CMK (cell line): Measurements from ENCODE around the gene FREM1.
A peak's percentile ranks its signal among the peaks of the same experiment; 100 is the strongest.

Source experiments
- DNase-seq: peaks from one replicate; pipeline ENCODE4 v3.0.0-alpha.2; 2010; ENCODE audit warnings: low read depth

The FREM1 gene

DNA sequence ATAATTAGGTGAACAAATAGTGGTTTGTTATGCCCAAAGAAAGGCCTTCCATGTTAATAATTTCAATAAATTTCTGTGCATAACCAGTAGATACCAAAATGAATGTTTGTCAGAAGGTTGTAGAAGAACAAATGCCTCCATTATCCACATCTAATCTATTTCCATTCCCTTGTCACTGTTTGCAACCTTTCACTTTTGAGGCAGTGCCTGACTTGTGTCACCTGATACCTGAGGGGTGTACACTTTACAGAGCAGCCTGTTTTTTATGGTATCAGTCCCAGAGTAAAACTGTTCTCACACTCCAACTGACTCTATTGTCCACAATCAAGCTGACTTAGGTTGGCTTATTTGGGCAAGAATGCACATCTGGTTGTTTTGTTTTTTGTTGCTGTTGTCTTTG, 40.1 kb downstream of the FREM1 start:
- DNase-seq = no peak

DNA sequence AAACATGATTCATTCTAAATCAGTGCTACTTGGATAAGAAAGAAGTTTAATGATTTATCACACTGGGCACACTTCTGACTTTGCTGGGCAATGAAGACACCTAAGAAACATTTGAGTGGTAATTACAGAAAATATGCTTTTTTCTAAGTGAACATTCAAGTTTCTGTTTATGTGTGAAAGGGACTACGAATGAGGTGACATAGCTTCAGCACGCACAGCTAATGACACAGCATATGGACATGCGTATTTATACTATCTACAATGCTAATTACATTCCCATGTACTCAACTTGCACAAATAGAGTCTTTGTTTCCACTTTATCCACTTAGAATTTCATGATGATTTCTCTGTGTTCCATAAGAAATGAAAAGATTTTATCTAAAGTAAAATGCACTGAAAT, 40.6 kb downstream of the FREM1 start:
- DNase-seq = no peak

DNA sequence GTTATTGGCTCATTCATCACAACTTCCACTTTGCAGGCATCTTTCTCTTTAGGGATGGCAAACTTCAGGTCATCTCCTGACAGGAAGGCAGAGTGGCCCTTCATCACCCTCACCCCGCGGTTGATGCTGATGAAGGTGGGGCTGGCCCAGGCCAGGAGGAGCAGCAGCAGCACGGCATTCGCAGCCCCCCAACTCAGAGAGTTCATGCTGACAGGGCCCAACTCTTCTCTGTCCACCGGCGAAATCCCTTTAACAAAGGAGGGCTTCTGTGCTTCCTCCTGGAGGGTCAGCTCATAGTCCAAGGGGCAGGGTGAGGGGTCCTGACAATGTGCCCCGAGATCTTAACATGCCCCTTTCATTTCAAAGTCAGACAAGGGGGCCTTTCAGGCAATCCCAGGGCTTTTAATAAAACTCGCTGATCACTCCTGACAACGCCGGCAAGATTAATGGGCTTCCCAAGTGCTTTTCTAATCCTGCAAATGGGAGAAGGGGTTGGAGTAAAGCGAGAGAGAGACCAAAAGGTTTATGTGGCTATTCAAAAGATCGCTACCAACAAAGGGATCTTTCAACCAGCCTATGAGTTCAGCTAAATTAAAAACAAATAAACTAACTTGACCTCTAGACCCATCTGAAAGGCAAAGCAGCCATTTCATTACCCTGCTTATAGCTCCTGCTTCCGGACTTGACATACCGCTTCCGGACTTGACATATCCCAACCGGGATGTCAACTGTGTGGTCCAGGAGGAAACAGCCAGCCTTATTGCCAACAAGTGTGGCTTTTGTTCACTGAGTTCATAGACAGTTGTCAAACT, 41.2 kb downstream of the FREM1 start:
- DNase-seq = no peak

DNA sequence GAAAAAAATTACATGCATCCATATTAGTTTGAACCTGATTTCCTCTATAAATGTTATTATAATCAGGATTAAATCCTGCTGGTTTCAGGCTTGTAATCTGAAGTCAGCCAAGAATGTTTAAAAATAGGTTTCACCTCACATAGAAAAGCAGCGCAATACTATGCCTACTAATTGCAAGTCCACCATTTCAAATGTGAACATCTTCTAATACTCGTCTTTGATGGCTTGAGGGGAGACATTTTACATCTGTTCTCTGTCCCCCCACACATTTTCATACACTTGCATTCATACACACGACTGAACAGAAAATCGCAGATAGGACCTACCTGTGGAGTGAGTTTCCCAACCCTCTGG, 41.8 kb downstream of the FREM1 start:
- no peak for DNase-seq

DNA sequence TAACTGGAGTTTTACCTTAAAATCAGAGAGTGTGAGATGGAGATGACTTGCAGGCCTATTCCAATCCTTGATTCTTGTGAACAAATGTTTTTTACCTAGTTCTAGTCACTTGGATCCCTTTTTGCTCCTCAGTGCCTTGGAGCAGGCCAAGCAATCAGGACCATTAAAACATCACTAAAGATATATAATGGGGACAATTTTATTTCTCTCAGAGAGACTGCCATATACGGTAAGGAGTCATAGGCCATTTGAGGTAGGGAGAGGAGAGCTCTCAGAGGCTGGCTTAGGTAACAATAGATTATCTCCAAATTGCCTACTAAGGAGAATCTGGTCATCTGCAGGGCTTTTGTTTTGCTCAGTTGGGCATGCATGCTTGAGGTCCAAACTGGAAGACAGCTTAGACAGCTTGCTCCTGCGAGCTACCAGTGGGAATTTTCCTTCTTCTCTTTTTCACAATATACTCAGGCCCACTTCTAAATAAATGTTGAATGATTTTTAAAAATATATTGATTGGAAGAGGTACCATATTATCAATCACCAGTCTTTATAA, 44.0 kb downstream of the FREM1 start:
- DNase-seq = no peak

DNA sequence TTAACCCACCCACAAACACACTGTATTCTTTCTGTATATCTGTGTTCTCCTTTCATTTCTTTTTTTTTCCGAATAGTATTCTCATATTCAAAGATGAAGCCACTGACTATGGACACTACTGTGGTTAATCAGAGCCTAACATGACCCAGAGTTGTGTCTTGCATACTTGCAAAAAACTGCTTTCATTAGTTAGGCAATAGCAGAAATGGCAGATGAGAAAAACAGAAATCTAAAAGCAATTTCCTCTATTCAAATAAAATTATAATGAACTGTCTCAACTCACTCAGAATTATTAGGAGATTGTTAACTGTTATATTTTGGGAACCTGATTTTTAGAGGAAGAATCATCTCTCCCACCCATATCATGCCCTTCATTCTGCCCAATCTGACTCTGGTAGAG, 45.9 kb downstream of the FREM1 start:
- no peak for DNase-seq

DNA sequence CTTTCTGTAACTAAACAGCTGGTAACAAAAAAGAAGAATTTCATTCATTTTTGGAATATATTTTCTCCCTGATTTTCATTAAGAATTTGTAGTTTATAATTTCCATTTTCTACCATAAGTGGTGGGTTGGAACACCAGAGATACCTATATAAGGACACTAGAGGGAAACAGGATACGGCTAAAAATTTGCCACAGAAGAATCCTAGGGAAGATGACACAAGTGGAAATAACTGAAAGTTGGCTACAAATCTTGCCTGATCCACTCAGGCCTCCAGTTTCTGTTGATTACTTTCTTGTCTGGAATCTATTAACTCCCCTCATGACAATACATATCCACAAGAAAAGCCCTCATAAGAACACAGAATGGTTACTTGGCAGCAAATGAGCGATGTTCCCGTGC, 46.8 kb downstream of the FREM1 start:
- no peak for DNase-seq

DNA sequence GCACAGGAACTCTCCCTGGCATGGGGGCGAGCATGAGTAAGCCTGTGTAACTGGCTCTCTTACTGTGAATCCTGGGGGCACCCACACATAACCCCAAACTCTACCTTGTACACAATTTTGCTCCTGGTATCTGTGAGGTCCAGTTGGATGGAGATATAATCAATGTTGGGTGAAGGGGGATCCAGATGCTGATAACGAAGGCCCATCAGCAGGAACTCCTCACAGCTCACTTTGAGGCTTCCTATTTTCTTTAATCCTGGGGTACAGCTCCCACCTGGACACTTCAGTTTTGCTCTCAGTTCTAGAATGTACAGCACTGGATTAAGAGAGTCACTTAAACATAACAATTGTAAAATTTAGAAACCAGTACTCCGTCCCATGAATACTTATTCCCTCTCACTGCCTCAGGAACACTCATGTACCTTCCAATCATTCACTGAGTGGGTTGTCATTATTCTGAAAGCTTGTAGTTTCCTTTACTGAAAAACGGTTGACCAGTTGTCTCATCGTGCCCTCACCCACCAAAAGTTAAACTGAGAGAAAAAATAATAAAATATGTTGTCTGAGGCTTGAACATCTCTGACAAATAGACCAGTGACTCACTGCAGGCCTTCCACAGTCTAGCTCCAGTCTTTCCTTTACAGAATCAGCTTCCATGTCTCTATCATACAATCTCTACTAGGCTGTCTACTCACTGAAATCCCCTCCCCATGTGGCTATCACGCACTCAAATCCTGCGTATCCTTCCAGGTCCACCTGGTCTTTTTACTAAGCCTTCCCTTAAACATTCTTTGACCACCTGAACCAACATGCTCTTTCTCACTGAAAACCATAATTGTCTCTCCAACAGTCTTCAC, 52.6 kb downstream of the FREM1 start:
- DNase-seq = no peak

DNA sequence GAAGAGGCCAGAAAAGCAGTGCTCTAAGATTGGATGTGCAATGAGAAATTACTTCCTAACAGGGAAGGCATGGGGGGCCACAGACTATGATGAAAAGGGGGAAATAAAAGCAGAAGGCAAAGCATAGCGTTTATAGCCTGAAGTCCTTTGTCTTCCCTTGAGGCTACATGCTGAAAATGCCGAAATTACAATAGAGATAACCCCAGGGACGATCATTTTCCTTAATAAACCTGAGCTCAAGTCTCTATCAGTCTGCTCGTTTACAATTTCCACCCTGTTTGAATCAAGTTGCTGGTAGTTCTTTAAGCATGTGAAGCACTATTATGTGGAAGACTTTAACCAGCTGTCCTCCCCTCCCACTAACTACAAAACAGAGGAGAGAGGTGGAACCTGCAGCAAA, 60.4 kb downstream of the FREM1 start:
- DNase-seq = no peak

DNA sequence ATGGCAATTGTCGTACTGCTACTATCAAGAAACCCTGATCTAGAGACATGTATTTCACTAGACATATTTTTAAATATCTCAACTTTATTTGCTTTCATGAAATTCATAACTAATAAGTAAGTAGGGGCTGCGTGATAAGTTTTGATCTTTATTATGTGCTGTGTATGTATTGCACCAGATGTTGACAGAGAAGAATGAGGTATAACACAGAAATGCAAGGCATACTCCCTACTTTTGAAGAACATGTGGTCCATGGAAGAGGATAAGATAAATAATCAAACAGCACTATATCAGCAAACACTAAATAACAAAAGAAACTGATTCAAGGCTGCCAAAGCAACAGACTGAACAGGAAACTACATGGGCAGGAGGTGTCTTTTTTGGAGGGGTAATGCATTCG, 60.9 kb downstream of the FREM1 start:
- DNase-seq = no peak

DNA sequence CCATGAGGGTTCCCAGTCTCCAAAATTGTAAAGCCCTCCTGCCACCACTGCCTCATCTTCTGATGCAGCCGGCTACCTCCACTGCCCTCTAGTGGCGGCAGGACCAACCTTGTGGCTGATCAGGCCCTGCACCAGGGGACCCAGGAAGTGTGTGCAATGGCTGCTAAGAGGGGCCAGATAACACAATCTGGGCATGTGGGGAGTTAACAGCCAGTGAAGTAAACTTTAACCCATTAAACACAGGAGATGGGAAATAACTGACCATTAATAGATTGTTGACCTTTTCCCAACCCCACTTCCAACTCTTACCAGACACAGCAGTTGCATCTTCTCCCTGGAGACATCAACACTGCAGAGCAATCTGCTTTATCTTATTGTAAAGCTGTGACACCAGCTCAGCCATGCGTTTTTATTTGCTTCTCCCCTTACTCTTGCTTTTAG, 63.3 kb downstream of the FREM1 start:
- peak; percentile 3 for DNase-seq

DNA sequence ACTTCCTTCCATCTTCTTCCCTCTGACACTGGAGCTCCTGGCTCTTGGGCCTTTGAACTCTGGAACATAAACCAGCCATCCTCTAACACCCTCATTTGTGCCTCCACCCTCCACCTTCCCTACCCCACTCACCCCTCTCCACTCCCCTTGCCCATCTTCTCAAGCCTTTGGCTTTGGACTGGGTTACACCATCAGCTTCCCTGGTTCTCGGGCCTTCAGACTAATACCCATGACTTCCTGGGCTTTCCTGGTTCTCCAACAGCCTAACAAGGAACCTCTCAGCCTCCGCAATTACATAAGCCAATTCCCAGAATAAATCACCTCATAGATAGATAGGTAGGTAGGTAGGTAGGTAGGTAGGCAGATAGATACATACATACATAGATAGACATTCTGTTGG, 67.1 kb downstream of the FREM1 start:
- no peak for DNase-seq

DNA sequence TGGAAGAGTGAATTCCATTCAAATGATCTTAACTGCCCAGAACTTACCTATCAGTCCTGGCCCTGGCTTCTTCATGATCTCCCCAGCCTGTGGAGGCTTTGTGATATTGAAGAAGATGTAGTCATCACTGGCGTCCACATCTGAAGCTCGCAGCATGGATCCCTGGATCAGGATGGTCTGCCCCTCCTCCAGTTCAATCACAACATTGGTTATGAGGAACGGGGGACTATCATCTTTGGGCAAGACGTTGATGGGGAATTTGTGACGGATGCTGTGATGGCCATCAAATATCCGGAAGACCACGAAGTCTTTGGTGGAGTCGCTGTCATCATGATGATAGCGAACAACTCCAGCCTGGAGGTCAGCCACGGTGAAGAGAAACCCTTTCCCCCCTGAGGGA, 68.0 kb downstream of the FREM1 start:
- DNase-seq = no peak

DNA sequence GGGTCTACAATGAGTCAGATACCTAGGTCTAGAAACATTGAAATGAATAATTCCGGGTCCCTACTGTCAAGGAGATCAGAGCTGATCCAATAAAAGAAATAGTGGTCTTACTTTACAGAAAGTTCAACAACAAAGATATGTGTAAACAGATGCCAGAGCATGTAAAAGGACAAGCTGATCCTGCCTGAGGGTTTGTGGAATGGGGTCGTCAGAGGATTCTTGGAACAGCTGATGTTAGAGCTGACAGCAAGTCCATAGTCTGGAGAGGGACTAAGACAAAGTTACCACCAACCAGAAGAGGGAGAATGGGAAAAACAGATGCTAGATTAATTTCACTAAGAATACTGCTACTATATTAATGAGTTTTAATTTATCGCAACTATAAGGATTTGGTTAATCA, 71.5 kb downstream of the FREM1 start:
- no peak for DNase-seq

DNA sequence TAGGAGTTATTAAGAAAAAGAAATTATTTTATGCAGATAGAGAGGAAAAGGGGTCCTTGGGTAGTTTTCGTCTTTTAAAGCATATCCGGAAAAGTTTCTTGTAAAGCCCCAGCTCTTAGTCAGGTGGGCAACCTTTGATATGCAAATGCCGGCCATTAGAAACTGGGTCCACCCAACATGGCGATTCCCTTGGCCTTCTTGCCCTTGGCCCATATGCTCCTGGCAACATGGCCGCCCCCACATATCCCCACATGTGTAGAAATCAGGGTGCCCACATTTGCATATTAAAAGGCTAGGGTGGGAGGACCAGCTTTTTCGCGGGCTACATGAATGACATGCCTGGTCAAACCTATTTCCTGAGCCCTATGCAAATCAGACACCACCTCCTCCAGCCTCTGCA, 73.3 kb downstream of the FREM1 start:
- no peak for DNase-seq

DNA sequence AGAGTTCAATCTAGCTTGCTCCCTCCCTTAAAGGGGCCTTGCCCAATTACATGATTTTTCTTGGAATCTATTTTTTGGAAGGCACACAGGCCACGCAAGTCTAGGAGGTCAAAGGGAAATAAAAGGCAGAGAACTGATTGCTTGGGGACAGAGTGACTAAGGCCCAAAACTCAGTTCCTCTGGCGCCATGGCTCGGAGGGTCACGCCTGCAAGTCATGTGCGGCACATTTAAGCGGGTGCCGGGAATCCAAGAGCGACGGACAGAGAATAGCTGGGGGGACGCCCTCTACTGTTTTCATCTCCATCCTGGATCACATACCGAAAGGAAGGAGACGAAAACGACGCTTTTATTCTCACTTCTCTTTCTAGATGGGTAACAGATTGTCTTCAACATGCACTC, 78.6 kb downstream of the FREM1 start:
- no peak for DNase-seq

DNA sequence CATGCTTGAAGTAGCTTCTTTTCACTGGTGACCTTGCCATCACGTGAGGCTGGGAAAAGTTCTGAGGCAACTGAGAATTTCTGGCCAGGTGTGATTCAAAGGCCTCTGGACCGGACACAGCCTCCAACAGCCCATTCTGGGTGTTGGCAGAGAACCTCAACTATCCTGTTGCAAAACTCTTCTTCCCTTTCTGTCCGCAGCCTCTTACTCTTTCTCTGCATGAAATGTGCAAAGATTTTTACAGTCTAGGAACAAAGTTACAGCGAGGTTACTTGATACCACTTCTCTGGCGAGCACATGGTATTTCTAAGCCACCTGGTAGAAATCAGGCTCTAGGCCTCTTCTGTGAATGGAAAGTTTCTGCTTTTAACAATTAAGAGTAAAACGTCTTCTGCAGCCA, 79.2 kb downstream of the FREM1 start:
- DNase-seq = no peak

DNA sequence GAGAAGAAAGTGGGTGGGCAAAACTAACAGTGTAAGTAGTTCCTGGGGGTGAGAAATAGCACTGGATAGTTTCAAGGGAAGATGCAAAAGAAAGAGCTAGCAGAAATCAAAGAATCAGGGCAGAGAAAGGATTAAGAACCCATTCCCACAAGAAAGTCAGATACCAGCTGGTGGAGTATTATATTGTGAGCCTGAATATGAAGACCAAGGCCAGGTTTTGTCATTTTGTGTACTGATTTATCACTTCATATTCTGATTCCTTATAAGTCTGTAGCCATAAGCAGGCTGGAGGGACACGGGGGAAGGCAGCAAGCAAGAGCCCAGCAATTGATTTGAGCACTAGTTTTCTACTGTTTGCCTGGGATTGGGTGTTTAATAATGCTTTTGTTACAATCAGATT, 80.2 kb downstream of the FREM1 start:
- no peak for DNase-seq

DNA sequence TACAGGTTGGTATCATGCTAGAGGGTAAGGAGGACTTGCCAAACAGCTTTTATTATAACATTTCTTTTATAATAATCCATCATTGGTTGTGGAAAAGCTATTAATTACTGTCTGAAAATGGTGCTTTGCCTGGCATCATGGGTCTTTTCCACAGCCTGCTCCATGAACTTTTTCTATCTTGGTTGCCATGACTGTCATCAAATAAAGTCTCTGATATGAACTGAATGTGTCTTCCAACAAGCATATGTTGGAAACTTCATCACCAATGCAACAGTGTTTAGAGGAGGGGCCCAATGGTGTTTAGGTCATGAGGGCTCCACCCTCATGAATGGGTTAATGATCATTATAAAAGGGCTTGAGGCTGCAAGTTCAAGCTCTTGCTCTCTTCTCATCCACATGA, 81.0 kb downstream of the FREM1 start:
- DNase-seq = no peak

DNA sequence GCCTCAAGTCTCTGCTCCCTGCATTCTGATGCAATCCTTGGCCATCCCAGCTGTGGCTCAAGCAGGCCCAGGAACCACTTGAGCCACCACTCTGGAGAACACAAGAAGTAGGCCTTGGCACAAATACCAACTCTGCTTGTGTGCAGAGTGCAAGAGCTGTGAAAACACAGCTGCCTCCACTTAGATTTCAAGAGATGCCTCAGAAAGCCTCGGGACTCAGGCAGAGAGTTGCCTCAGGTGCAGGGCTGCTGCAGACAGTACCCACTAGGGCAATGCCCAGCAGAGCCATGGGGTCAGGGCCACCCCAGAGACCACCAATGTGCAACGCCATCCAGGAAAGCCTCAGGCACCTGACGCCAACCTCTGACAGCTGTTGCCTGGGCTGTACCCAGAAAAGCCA, 82.4 kb downstream of the FREM1 start:
- DNase-seq = no peak

DNA sequence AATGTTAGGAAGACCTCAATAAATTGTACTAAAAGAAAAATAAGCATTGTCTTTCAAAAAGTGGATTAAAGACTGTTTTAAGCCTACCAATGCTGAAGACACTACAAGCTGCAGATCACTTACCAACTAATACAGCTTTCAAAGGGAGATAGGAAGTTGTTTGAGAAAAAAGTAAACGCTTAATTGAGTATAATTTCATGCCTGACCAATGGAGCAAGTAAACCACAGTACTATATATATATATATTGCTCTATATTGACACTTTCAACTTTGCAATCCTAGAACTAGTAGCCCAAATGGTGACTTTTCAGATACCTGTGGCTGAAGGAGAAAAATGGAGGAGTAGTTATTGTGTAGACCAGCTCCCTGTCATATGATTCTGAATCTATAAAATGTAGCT, 85.7 kb downstream of the FREM1 start:
- DNase-seq = no peak

DNA sequence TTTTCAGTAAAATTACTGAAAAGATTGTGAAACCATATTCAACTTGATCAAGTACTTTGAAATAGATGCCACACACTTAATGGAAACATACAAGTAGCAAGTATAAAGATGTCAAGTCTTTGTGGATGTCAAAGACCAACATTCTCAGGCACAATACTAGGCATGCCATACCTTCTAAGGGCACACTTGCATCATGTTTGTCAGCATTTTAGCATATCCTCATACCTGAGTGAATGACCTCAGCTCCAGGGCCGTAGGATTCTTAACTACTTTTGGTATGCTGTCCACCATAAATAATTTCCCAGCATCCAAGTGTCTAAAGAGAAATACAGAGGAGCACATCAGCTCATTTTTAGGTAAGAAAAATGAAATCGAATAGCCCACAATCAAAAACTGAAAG, 86.4 kb downstream of the FREM1 start:
- no peak for DNase-seq

DNA sequence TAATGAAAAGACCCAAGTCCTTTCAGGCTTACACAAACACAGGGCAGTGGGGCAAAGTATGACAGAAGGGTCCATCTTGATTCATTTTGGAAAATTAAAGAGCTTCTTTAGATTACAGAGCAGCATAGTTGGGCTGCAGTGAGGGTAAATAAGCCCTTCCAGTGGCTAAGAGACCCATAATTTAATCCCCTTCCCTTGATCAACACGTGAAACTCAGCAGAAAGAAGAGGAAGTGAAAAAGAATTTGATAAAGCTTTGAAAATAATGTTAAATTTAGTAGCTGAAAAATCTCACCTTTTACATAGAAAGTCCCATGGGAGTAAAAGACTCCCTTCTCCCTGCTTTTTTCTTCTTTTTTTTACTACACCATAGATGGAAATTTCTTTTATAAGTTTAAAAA, 87.6 kb downstream of the FREM1 start:
- no peak for DNase-seq
